ENCODE data around the gene FABP7. TPM values are rescaled to one million over a fixed set of nuclear protein-coding genes. Genes with fewer than 3 reads are reported as not detected.

Gene FABP7
- total and polyA plus RNA-seq, 2 of the 13 experiments (the other 11 are each of a cell fraction or from before 2014, with no cell fraction given) = not detected

DNA sequence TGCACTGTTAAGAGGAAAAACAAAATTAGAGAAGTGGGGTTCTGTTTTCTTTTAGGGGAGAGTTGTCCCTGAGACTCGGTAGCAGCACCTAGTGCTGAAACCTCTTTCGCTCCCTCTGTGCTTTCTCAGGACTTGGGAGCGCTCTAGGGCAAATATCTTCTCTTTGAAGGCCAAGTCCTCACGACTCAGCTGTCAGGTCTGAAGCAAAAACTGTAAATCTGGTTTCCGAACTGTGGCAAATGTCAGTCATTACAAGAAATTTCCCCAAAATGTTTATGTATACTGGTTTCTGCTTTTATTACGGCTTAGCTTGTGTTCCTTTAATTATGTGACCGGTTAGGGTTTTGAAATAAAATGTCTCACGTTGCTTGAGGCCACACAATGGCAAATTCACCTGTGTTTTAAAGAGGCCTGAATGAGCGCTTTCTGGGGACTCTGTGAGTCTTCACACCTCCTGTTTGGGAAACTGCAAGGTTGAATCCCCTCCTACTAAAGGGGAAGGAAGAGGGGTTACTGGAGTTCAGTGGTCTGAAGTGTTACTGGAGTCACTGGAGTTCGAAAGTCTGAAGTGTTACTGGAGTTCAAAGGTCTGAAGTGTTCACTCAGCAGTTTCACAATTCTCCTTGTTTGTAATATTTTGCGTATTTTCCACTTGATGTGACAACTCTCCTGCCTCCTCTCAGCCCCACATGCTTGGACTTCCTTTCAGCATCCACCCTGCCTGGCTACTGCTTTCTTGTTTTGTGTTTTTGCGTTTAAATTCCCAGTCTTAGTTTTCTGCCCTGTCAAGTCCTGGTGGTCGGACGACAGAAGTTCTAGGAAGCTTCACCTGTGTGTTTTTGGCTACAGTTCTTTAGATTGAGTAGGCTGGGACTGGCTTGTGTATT, 11.2 kb downstream of the FABP7 start (continued):
- TF ChIP-seq FOXP1 (IDR thresholded peaks at IDR 0.05) (no peak), FOXP1 (CRISPR knock-in tag; IDR thresholded peaks at IDR 0.05) (peak; percentile 72), ZNF788 (CRISPR knock-in tag; IDR thresholded peaks at IDR 0.05; ENCODE audit: borderline replicate concordance) (no peak), ZNF256 (CRISPR knock-in tag; conservative IDR thresholded peaks at IDR 0.05) (no peak), ZNF546 (CRISPR knock-in tag; conservative IDR thresholded peaks at IDR 0.05) (no peak), KDM5B (CRISPR knock-in tag; IDR thresholded peaks at IDR 0.05; ENCODE audit: borderline replicate concordance) (no peak), ZNF362 (CRISPR knock-in tag; IDR thresholded peaks at IDR 0.05; ENCODE audit: borderline replicate concordance) (no peak), ZFP36L2 (CRISPR knock-in tag; IDR thresholded peaks at IDR 0.05) (no peak), ZBTB7A (CRISPR knock-in tag; IDR thresholded peaks at IDR 0.05) (no peak), ARID2 (CRISPR knock-in tag; IDR thresholded peaks at IDR 0.05; ENCODE audit: borderline replicate concordance) (no peak; the same call in 1 of the 2 replicates), MTA3 (CRISPR knock-in tag; IDR thresholded peaks at IDR 0.05) (no peak), GATAD1 (CRISPR knock-in tag; IDR thresholded peaks at IDR 0.05) (no peak), SP5 (CRISPR knock-in tag; IDR thresholded peaks at IDR 0.05; ENCODE audit: borderline replicate concordance, low read depth) (peak; percentile 54; the same call in 1 of the 2 replicates), ZNF609 (CRISPR knock-in tag; IDR thresholded peaks at IDR 0.05; ENCODE audit: borderline replicate concordance) (peak; percentile 72; the same call in 1 of the 2 replicates), RAD51 (IDR thresholded peaks at IDR 0.05; ENCODE audit: borderline replicate concordance) (no peak), RFXANK (CRISPR knock-in tag; IDR thresholded peaks at IDR 0.05) (no peak), RFX5 (IDR thresholded peaks at IDR 0.05; ENCODE audit: low read depth, low read length) (no peak), TOPORS (CRISPR knock-in tag; IDR thresholded peaks at IDR 0.05) (no peak), ZNF335 (CRISPR knock-in tag; IDR thresholded peaks at IDR 0.05) (no peak; the same call in 1 of the 2 replicates), ESRRA (CRISPR knock-in tag; IDR thresholded peaks at IDR 0.05; ENCODE audit: low read depth) (no peak), ZNF629 (CRISPR knock-in tag; conservative IDR thresholded peaks at IDR 0.05) (0 out of 2 replicates have a peak, but pooled peaks have one; percentile 21), GTF3A (CRISPR knock-in tag; conservative IDR thresholded peaks at IDR 0.05) (no peak)
- TF ChIP-seq, protein P1, sequence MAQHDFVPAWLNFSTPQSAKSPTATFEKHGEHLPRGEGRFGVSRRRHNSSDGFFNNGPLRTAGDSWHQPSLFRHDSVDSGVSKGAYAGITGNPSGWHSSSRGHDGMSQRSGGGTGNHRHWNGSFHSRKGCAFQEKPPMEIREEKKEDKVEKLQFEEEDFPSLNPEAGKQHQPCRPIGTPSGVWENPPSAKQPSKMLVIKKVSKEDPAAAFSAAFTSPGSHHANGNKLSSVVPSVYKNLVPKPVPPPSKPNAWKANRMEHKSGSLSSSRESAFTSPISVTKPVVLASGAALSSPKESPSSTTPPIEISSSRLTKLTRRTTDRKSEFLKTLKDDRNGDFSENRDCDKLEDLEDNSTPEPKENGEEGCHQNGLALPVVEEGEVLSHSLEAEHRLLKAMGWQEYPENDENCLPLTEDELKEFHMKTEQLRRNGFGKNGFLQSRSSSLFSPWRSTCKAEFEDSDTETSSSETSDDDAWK (CRISPR knock-in tag; IDR thresholded peaks at IDR 0.05) = no peak
